ENCODE data around the gene KLHL34.

The KLHL34 gene, protein sequence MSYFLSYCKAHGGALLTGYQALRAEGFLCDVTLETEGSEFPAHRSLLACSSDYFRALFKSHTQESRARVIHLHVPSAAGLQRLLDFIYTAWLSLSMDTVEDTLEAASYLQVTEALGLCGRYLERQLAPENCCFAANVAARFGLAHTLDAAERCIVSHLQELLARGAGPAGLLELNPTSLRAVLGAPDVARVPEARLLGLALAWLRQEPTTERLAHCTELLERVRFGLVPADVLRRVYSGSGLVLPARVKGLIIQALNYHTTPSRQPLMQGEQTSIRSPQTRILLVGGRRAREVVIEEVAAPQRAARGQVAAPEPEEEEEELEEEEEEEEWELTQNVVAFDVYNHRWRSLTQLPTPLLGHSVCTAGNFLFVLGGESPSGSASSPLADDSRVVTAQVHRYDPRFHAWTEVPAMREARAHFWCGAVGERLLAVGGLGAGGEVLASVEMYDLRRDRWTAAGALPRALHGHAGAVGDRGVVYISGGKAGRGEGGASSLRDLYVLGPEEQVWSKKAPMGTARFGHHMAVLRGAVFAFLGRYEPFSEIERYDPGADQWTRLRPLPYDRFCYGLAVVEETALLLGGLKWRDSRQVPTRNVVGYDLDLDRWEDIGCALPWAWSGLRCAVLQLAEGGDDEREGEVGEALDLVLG

DNA sequence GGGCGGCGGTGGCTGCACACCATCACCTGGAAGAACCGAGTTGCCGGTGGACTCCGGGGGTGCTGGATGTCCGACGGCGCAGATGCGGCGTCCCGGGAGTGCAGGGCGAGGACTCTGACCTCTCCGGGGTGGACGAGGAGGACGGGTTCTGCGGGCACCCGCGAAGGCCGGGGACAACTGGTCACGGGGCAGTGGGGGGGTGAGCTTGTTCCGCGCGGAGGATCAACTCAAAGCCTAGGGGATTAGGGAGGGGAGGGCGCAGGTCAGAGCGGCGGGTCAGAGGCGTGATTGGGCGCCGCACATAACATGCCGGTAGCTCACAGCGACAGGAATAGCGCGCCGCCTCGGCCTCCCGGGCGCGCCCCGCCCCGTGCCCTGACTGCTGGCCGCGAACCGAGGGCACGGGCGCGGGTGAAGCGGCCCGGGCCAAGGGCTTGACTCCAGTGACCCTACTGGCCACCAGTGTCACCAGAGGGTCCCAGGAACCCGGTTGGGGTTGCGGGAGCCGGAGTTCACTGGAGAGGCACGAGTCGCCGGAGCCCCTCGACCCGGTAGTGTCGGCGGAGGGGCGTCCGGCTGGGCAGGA, at the start of gene KLHL34:
TSS of gene KLHL34 (minus strand) at position 179 of the 586 bp plus-strand sequence. CDS start 542 bp downstream, outside the sequence.
- Histone ChIP-seq H3K4me3 (ENCODE audit: severe bottlenecking) (no peak within 1 kb of the TSS), H3K4me1 (ENCODE audit: insufficient read depth, poor library complexity, severe bottlenecking) (no peaks in the 10 kb centered on the region), H3K27me3 (ENCODE audit: insufficient read depth, poor library complexity, severe bottlenecking) (no peaks in the 10 kb centered on the region), H3K36me3 (ENCODE audit: low read depth) (no peaks in the 10 kb centered on the region), H3K27ac (ENCODE audit: poor library complexity, severe bottlenecking) (no peak within 1 kb of the TSS), H3K9me3 (ENCODE audit: severe bottlenecking) (no peaks in the 10 kb centered on the region)
- no peak for ATAC-seq (ENCODE audit: low read depth)
- DNase-seq (ENCODE audit: low spot score), result no peak
- TF ChIP-seq, protein P1, sequence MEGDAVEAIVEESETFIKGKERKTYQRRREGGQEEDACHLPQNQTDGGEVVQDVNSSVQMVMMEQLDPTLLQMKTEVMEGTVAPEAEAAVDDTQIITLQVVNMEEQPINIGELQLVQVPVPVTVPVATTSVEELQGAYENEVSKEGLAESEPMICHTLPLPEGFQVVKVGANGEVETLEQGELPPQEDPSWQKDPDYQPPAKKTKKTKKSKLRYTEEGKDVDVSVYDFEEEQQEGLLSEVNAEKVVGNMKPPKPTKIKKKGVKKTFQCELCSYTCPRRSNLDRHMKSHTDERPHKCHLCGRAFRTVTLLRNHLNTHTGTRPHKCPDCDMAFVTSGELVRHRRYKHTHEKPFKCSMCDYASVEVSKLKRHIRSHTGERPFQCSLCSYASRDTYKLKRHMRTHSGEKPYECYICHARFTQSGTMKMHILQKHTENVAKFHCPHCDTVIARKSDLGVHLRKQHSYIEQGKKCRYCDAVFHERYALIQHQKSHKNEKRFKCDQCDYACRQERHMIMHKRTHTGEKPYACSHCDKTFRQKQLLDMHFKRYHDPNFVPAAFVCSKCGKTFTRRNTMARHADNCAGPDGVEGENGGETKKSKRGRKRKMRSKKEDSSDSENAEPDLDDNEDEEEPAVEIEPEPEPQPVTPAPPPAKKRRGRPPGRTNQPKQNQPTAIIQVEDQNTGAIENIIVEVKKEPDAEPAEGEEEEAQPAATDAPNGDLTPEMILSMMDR (IDR thresholded peaks at IDR 0.05; ENCODE audit: poor library complexity, severe bottlenecking), result no peak

DNA sequence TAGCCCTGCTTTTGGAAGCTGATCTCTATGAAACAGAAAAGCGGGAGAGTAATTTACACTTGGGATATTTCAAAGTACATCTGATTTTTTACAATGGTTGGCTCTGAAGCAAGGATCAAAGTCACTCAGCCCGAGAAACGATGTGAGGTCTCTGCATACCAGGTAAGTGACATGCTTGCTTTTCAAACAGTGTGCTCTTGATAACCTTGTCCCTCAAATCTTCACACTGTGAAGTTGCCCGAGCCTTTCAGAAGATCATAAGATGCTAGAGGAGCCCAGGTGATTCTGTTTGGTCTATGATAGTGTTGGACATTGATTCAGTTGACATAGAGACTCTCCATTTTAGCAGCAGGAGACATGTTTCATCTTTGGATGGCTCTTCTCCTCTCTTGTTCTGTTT, 47.1 kb upstream of the KLHL34 start:
- no peak overlapping the region for H3K27ac ChIP-seq (ENCODE audit: poor library complexity, severe bottlenecking)
- DNase-seq (ENCODE audit: low spot score) (no peak), ATAC-seq (ENCODE audit: low read depth) (no peak)
- no peaks in the 10 kb centered on the region for H3K9me3 ChIP-seq (ENCODE audit: severe bottlenecking)
- TF ChIP-seq, protein P1 (IDR thresholded peaks at IDR 0.05; ENCODE audit: poor library complexity, severe bottlenecking), result no peak
- no peak overlapping the region for H3K4me3 ChIP-seq (ENCODE audit: severe bottlenecking)
- no peaks in the 10 kb centered on the region for H3K27me3 ChIP-seq (ENCODE audit: insufficient read depth, poor library complexity, severe bottlenecking)
- no peaks in the 10 kb centered on the region for H3K36me3 ChIP-seq (ENCODE audit: low read depth)
- H3K4me1 ChIP-seq (ENCODE audit: insufficient read depth, poor library complexity, severe bottlenecking), result no peaks in the 10 kb centered on the region

DNA sequence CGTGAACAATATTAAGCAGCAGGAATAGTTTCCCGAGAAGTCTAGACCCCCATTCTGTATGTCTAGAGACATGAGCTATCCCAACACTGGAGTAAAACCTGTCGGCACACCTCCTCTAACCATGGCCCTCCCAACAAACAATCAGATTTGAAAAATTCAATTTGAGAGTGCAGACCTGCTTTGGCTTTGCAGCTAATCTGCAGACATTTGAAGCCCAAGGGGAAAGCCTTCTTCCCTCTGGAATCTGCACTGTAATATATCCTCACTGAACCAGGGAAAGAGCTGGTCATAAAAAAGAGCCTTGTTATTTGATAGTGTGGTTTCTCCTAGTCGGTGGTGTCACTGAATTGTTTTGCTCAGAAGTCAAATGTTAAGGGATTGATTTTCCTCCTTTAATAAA, 44.6 kb upstream of the KLHL34 start:
- ATAC-seq (ENCODE audit: low read depth), result no peak
- no peaks in the 10 kb centered on the region for H3K9me3 ChIP-seq (ENCODE audit: severe bottlenecking)
- H3K4me1 ChIP-seq (ENCODE audit: insufficient read depth, poor library complexity, severe bottlenecking), result no peaks in the 10 kb centered on the region
- DNase-seq (ENCODE audit: low spot score), result no peak
- H3K27me3 ChIP-seq (ENCODE audit: insufficient read depth, poor library complexity, severe bottlenecking), result no peaks in the 10 kb centered on the region
- TF ChIP-seq, protein P1 (IDR thresholded peaks at IDR 0.05; ENCODE audit: poor library complexity, severe bottlenecking), result no peak
- H3K36me3 ChIP-seq (ENCODE audit: low read depth), result no peaks in the 10 kb centered on the region
- no peak overlapping the region for H3K27ac ChIP-seq (ENCODE audit: poor library complexity, severe bottlenecking)
- H3K4me3 ChIP-seq (ENCODE audit: severe bottlenecking), result no peak overlapping the region

DNA sequence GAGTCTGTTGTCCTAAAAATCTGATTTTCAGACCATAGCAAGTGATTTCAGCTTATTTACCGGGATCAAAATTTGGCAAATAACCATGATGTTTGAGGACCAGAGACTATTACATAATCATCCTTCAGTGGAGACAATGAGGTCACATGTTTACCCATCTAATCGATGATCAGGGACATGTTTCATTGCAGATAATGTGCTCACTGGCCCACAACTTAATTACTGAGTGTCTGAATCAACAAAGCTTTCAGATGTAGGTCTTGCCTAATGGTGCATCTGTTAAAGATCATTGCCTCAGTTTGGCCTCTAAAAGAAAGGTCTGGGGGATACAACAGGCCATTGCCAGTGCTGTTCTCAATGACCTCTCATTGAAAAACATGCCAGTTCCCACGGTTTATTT, 42.8 kb upstream of the KLHL34 start:
- Histone ChIP-seq H3K27me3 (ENCODE audit: insufficient read depth, poor library complexity, severe bottlenecking) (no peaks in the 10 kb centered on the region), H3K27ac (ENCODE audit: poor library complexity, severe bottlenecking) (no peak overlapping the region), H3K36me3 (ENCODE audit: low read depth) (no peaks in the 10 kb centered on the region), H3K4me1 (ENCODE audit: insufficient read depth, poor library complexity, severe bottlenecking) (no peaks in the 10 kb centered on the region), H3K4me3 (ENCODE audit: severe bottlenecking) (no peak overlapping the region), H3K9me3 (ENCODE audit: severe bottlenecking) (no peaks in the 10 kb centered on the region)
- ATAC-seq (ENCODE audit: low read depth) (no peak), DNase-seq (ENCODE audit: low spot score) (no peak)
- TF ChIP-seq, protein P1 (IDR thresholded peaks at IDR 0.05; ENCODE audit: poor library complexity, severe bottlenecking), result no peak
